Common myeloid progenitor, CD34-positive (primary cell): Measurements from ENCODE around the gene POLR2C.
"Not testable (repeated sequence)": the region's sequence is repeated elsewhere in the genome, so short reads cannot be mapped to it uniquely, and the experiment has no call there.

Source experiments
- CTCF ChIA-PET: fragments of 350-600 bp; sonication (Branson Sonifier 250); formaldehyde crosslinking; loops from one replicate; lab custom pipeline; 2021; ENCODE audit warnings: antibody characterized with exemption; lab: Charles Lee
- POLR2A ChIA-PET: fragments of 350-600 bp; sonication (Branson Sonifier 250); formaldehyde crosslinking; loops from one replicate; lab custom pipeline; 2021; ENCODE audit warnings: antibody characterized with exemption; lab: Charles Lee
- DNase-seq, 3 donors: peaks; one replicate each; pipeline versions ENCODE4 v3.0.0 to v3.0.0-alpha.2; 2013
- H3K27ac ChIP-seq, 2 experiments: 1 replicate in 1 of 2; 2 replicates in 1 of 2; pipeline ENCODE4 v1.7.0; 2013; ENCODE audit warnings: inconsistent platforms in 2 of 2, low read length in 2 of 2, mild to moderate bottlenecking in 2 of 2, low read depth in 1 of 2, moderate library complexity in 1 of 2; ENCODE audit not compliant: severe bottlenecking in 2 of 2, insufficient read depth in 1 of 2, poor library complexity in 1 of 2
- H3K27me3 ChIP-seq, 5 experiments: replicated peaks in 2 of 5; 1 replicate in 3 of 5; 2 replicates in 2 of 5; pipeline versions ENCODE4 v1.6.1 to v1.7.0; 2013; ENCODE audit warnings: low read length in 4 of 5, mild to moderate bottlenecking in 2 of 5, moderate library complexity in 2 of 5, inconsistent platforms in 1 of 5; ENCODE audit not compliant: insufficient read depth in 5 of 5, control insufficient read depth in 4 of 5
- H3K36me3 ChIP-seq, 4 experiments: 1 replicate in 2 of 4; 2 replicates in 2 of 4; pipeline versions ENCODE4 v1.6.1 to v1.7.0; 2013; ENCODE audit warnings: low read length in 3 of 4, control low read depth in 1 of 4, mild to moderate bottlenecking in 1 of 4; ENCODE audit not compliant: control insufficient read depth in 4 of 4, insufficient read depth in 4 of 4
- H3K4me1 ChIP-seq, 4 experiments: 1 replicate in 3 of 4; 2 replicates in 1 of 4; pipeline versions ENCODE4 v1.6.1 to v1.7.1; 2013; ENCODE audit warnings: low read length in 3 of 4, mild to moderate bottlenecking in 3 of 4, control low read depth in 1 of 4, inconsistent platforms in 1 of 4, moderate library complexity in 1 of 4; ENCODE audit not compliant: control insufficient read depth in 4 of 4, insufficient read depth in 4 of 4; ENCODE audit errors: control extremely low read depth in 1 of 4
- H3K4me3 ChIP-seq, 7 experiments: 1 replicate in 4 of 7; 2 replicates in 3 of 7; pipeline versions ENCODE4 v1.5.1 to v1.7.0; 2013; ENCODE audit warnings: mild to moderate bottlenecking in 7 of 7, low read length in 6 of 7, moderate library complexity in 6 of 7, inconsistent platforms in 2 of 7, low read depth in 2 of 7, control low read depth in 1 of 7; ENCODE audit not compliant: insufficient read depth in 4 of 7, control insufficient read depth in 1 of 7; ENCODE audit errors: extremely low read depth in 1 of 7
- H3K9me3 ChIP-seq, 5 experiments: 1 replicate in 4 of 5; 2 replicates in 1 of 5; pipeline versions ENCODE4 v1.6.1 to v1.7.1; 2013; ENCODE audit warnings: low read length in 4 of 5, mild to moderate bottlenecking in 2 of 5, inconsistent platforms in 1 of 5, low read depth in 1 of 5, moderate library complexity in 1 of 5; ENCODE audit not compliant: control insufficient read depth in 4 of 5, insufficient read depth in 2 of 5; ENCODE audit errors: control extremely low read depth in 1 of 5
- WGBS: methylation state at CpG from one replicate; pipeline ENCODE4 v1.1.5; 2013; ENCODE audit not compliant: insufficient coverage; 5-methylcytosine and 5-hydroxymethylcytosine counted together

POLR2C gene

GRCh38 chr16:57486858-57487834, 24.7 kb downstream of the POLR2C start:
- H3K4me1 ChIP-seq = peaks cover 0 to 20% (median 15%) of the 10 kb centered on the region in 4 experiments
- no peak overlapping the region for H3K27ac ChIP-seq
- H3K36me3 ChIP-seq = no peaks in the 10 kb centered on the region
- WGBS = 93% methylated on average over 8 of the region's 8 CpGs
- H3K4me3 ChIP-seq = peak overlapping the region in 6 of 7 experiments; percentile 35 to 88 (median 72)
- H3K9me3 ChIP-seq = peaks cover 0 to 5% (median 0%) of the 10 kb centered on the region in 5 experiments
- DNase-seq = no peak
- ChIA-PET CTCF (interaction anchor here (0.7 to 5.1 kb wide), 8 partner anchors 12 to 250 kb away, joined by 3 to 21 read pairs (median 4); partner anchors contain the start of gene CCDC102A), POLR2A (interaction anchor here (0.6 to 2.0 kb wide), 4 partner anchors 47 to 1116 kb away, joined by 3 to 7 read pairs (median 4); partner anchors contain the start of genes ADGRG5 and CCDC102A)
- no peaks in the 10 kb centered on the region for H3K27me3 ChIP-seq

GRCh38 chr16:57489229-57489628, 26.8 kb downstream of the POLR2C start:
- peaks cover 0 to 5% (median 0%) of the 10 kb centered on the region in 5 experiments for H3K9me3 ChIP-seq
- DNase-seq = no peak
- 100% methylated on average over 4 of the region's 5 CpGs for WGBS
- H3K36me3 ChIP-seq = no peaks in the 10 kb centered on the region
- H3K27ac ChIP-seq = no peak overlapping the region
- CTCF ChIA-PET = interaction anchor here (1.4 to 5.1 kb wide), 3 partner anchors 12 to 30 kb away, joined by 4 to 21 read pairs (median 5); no protein-coding TSS in a partner anchor
- POLR2A ChIA-PET = no interaction called here
- H3K4me1 ChIP-seq = peaks cover 0 to 24% (median 15%) of the 10 kb centered on the region in 4 experiments
- no peaks in the 10 kb centered on the region for H3K27me3 ChIP-seq
- no peak overlapping the region for H3K4me3 ChIP-seq

- no peaks in the 10 kb centered on the region for H3K27me3 ChIP-seq
- DNase-seq = no peak
- H3K27ac ChIP-seq = no peak overlapping the region
- ChIA-PET POLR2A (no interaction called here), CTCF (no interaction called here)
- H3K36me3 ChIP-seq = no peaks in the 10 kb centered on the region
- H3K4me1 ChIP-seq = peaks cover 0 to 3% (median 0%) of the 10 kb centered on the region in 4 experiments
- H3K9me3 ChIP-seq = peaks cover 0 to 5% (median 0%) of the 10 kb centered on the region in 5 experiments
- WGBS = 100% methylated on average over 3 of the region's 4 CpGs
- no peak overlapping the region for H3K4me3 ChIP-seq
These were observed 31.3 kb downstream of the POLR2C start for GRCh38 chr16:57493767-57494166.

- no peaks in the 10 kb centered on the region for H3K27me3 ChIP-seq
- no peak for DNase-seq
- no peaks in the 10 kb centered on the region for H3K9me3 ChIP-seq
- no peak overlapping the region for H3K27ac ChIP-seq
- 98% methylated on average over 12 of the region's 13 CpGs for WGBS
- peaks cover 0 to 23% (median 7%) of the 10 kb centered on the region in 4 experiments for H3K4me1 ChIP-seq
- ChIA-PET CTCF (no interaction called here), POLR2A (no interaction called here)
- no peak overlapping the region for H3K4me3 ChIP-seq
- no peaks in the 10 kb centered on the region for H3K36me3 ChIP-seq
These were observed 34.6 kb downstream of the POLR2C start for GRCh38 chr16:57497121-57497520.

GRCh38 chr16:57498031-57498430, 35.6 kb downstream of the POLR2C start:
- H3K4me3 ChIP-seq = no peak overlapping the region
- ChIA-PET CTCF (no interaction called here), POLR2A (no interaction called here)
- no peak overlapping the region for H3K27ac ChIP-seq
- H3K27me3 ChIP-seq = no peaks in the 10 kb centered on the region
- no peaks in the 10 kb centered on the region for H3K36me3 ChIP-seq
- WGBS = 90% methylated on average over 3 of the region's 4 CpGs
- DNase-seq = no peak
- H3K9me3 ChIP-seq = no peaks in the 10 kb centered on the region
- H3K4me1 ChIP-seq = peaks cover 0 to 20% (median 7%) of the 10 kb centered on the region in 4 experiments

GRCh38 chr16:57499941-57500340, 37.5 kb downstream of the POLR2C start:
- H3K9me3 ChIP-seq, H3K27ac ChIP-seq, H3K4me3 ChIP-seq, H3K36me3 ChIP-seq, POLR2A ChIA-PET, H3K27me3 ChIP-seq, DNase-seq: not testable (repeated sequence)
- peaks cover 0 to 20% (median 7%) of the 10 kb centered on the region in 4 experiments for H3K4me1 ChIP-seq
- whole genome bisulfite sequencing = 100% methylated on average over 7 of the region's 11 CpGs
- CTCF ChIA-PET = interaction anchor here (1.9 kb wide), 2 partner anchors 10 to 17 kb away, joined by 5 to 7 read pairs; no protein-coding TSS in a partner anchor
